AG04450 (cell line): ENCODE measurements around the gene BLTP2. TPM values are rescaled to one million over a fixed set of nuclear protein-coding genes. Genes with fewer than 3 reads are reported as not detected.

ENCODE experiments used
- CTCF ChIA-PET: fragments of 300-600, 350-600 bp; formaldehyde crosslinking; extraction: SDS; loops from one replicate; lab custom pipeline; 2022; ENCODE audit warnings: antibody characterized with exemption, inconsistent platforms; lab: Charles Lee
- POLR2A ChIA-PET: fragments of 350-600 bp; formaldehyde crosslinking; extraction: SDS; loops from one replicate; lab custom pipeline; 2021; ENCODE audit warnings: antibody characterized with exemption, inconsistent platforms; lab: Yijun Ruan, JAX
- DNase-seq: peaks from one replicate; pipeline ENCODE4 v3.0.0-alpha.2; 2011; ENCODE audit warnings: low read depth, low spot score
- H3K27ac ChIP-seq: one replicate; pipeline ENCODE4 v1.5.1; 2012; ENCODE audit warnings: low read depth, low read length, control low read depth
- H3K27me3 ChIP-seq: one replicate; pipeline ENCODE4 v1.6.0; 2012; ENCODE audit warnings: low read length; ENCODE audit not compliant: control insufficient read depth, insufficient read depth
- H3K4me3 ChIP-seq: 2 replicates; pipeline ENCODE4 v1.5.1; 2011; ENCODE audit warnings: mild to moderate bottlenecking, low read depth, low read length, control low read depth
- H3K9me3 ChIP-seq: 2 replicates; pipeline ENCODE4 v1.5.1; 2012; ENCODE audit warnings: low read length; ENCODE audit not compliant: control insufficient read depth, insufficient read depth
- CTCF ChIP-seq: IDR thresholded peaks from 2 replicates; pipeline ENCODE4 v1.5.1; 2011; ENCODE audit warnings: low read depth, low read length, control low read depth, inconsistent platforms
- polyA plus RNA-seq: library from polyadenylated mRNA; depleted of rRNA; stranded (reverse); fragments of >200 nt; gene quantifications from 2 replicates; pipeline ENCODE4 v1.2.3, GENCODE V29; 2011

Gene BLTP2
- polyA plus RNA-seq, 1 experiment = 141 TPM

GRCh38 chr17:28685366-28685765 lies 40.4 kb upstream of the BLTP2 start:
- no peaks in the 10 kb centered on the region for H3K9me3 ChIP-seq
- no peak overlapping the region for H3K4me3 ChIP-seq
- no peak for DNase-seq
- no peaks in the 10 kb centered on the region for H3K27me3 ChIP-seq
- no peak for TF ChIP-seq CTCF
- H3K27ac ChIP-seq = no peak overlapping the region
- ChIA-PET POLR2A (no interaction called here), CTCF (no interaction called here)

- no peak overlapping the region for H3K27ac ChIP-seq
- no peaks in the 10 kb centered on the region for H3K27me3 ChIP-seq
- ChIA-PET CTCF (no interaction called here), POLR2A (no interaction called here)
- no peaks in the 10 kb centered on the region for H3K9me3 ChIP-seq
- H3K4me3 ChIP-seq = no peak overlapping the region
- DNase-seq = no peak
- 0 out of 2 replicates have a peak, but pooled peaks have one; percentile 9 for TF ChIP-seq CTCF
Observed at GRCh38 chr17:28684963-28685362, 40.0 kb upstream of the BLTP2 start.

- no peak for DNase-seq
- Histone ChIP-seq H3K27me3 (no peaks in the 10 kb centered on the region), H3K4me3 (no peak overlapping the region), H3K27ac (no peak overlapping the region), H3K9me3 (no peaks in the 10 kb centered on the region)
- ChIA-PET CTCF (no interaction called here), POLR2A (no interaction called here)
- TF ChIP-seq CTCF = no peak
Observed at GRCh38 chr17:28682655-28683054, 37.7 kb upstream of the BLTP2 start.

DNA sequence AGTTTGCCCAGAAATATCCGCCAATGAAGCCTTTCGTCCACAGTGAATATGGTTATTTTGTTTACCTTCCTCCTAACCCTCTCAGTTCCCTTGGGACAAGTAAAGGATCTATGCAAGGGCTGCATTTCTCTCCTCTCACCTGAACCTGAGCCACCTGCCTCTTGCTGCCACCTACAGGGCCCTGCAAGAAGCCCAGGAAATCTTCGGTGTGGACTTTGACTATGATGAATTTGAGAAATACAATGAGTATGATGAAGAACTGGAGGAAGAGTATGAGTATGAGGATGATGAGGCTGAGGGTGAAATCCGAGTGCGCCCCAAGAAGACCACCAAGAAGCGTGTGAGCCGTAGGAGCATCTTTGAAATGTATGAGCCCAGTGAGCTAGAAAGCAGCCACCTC lies 31.0 kb upstream of the BLTP2 start:
- Histone ChIP-seq H3K27me3 (no peaks in the 10 kb centered on the region), H3K4me3 (no peak overlapping the region), H3K9me3 (no peaks in the 10 kb centered on the region), H3K27ac (no peak overlapping the region)
- no peak for DNase-seq
- CTCF ChIA-PET = no interaction called here
- POLR2A ChIA-PET = interaction anchor here (1.0 kb wide), 1 partner anchor 31 kb away, joined by 3 read pairs; the partner anchor contains the start of gene BLTP2
- TF ChIP-seq CTCF = no peak

- ChIA-PET POLR2A (interaction anchor here (1.0 kb wide), 1 partner anchor 30 kb away, joined by 3 read pairs; the partner anchor contains the start of gene BLTP2), CTCF (interaction anchor here (1.3 kb wide), 1 partner anchor 29 kb away, joined by 9 read pairs; no protein-coding TSS in a partner anchor)
- H3K9me3 ChIP-seq = no peaks in the 10 kb centered on the region
- H3K27ac ChIP-seq = no peak overlapping the region
- TF ChIP-seq CTCF = no peak
- DNase-seq = no peak
- H3K4me3 ChIP-seq = no peak overlapping the region
- H3K27me3 ChIP-seq = no peaks in the 10 kb centered on the region
Observed at GRCh38 chr17:28675490-28675889, 30.5 kb upstream of the BLTP2 start.
